GM19240 (cell line): ENCODE results near the gene ETV1.

Source experiments
- DNase-seq: peaks from one replicate; pipeline ENCODE4 v3.0.0; 2011; ENCODE audit warnings: low spot score; ENCODE audit not compliant: insufficient read length

The ETV1 gene

GRCh38 chr7:13879994-13880686 is 109.3 kb downstream of the ETV1 start:
- DNase-seq = no peak

GRCh38 chr7:13879143-13879542 is 110.3 kb downstream of the ETV1 start:
- no peak for DNase-seq

DNA sequence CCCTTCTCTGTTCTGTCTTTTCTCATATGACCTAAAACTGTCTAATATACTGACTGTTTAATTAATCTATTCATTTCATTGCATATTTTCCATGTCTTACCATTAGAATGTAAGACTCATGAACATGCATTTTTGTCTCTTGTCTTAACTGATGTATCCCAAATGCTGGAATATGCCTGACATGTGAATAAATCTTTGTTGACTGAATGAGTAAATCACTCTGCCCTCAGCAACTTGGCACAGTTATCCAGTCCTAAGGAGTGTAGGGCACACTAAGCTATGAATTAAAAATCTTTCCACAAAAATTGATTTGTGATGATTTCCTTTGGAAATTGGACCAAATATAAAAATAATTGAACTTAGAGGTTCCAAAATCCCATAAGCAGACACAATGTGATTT is 111.3 kb downstream of the ETV1 start:
- no peak for DNase-seq

- DNase-seq = no peak
Measured at GRCh38 chr7:13875496-13876074, 113.9 kb downstream of the ETV1 start.

DNA sequence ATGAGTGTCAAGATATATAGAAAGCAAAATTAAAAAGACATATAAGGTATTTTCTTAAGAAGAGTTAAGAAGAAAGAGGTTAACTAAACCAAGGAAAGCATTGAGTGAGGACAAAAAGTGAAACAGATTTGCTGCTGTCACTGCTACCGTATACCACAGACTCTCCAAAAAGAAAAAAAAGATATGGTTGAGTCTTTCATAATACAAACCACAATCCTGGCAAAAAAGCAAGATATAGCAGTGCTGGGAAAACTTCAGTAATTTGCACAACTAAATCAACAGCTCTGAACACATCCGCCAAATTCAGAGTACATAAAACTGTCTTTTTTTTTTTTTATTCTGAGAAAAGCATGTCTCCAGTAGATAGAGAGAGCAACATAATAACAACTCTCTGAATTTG is 114.7 kb downstream of the ETV1 start:
- DNase-seq = no peak

DNA sequence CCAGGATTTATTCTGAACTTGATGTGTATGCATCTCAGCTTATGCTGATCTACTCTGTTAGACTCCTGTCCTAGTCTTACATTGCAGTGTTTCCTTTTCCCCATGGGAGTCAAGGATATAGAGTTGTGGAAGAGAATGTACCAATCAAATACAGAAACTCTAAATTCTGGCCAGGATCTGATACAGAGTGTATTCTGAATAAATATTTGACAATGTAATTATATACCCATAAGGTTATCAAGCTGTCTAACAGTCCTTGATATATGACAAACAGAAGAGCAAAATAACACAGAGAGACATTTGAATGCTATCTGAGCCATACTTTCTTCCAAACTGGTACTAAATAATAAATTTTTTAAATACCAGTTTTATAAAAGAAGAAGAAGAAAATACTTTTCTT is 116.8 kb downstream of the ETV1 start:
- DNase-seq = no peak

DNA sequence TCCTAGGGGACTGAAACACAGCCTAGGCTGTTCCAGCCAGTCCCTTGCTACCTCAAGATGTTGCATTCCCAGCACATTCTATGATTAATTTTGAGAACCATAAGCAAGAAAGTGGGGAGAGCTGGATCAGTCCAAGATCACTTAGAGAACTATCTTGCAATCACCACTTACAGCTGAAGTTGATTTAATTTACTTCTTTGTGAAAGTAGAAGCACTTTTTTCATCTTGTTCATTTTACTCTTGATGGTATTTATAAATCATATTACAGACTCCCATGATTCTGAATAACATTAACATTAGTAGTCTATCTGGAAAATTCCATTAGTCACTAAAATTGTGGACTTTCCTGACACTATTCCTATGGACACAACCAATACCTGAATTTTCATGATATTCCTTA is 118.5 kb downstream of the ETV1 start:
- no peak for DNase-seq

- DNase-seq = no peak
Measured at GRCh38 chr7:13860734-13861133, 128.7 kb downstream of the ETV1 start.

DNA sequence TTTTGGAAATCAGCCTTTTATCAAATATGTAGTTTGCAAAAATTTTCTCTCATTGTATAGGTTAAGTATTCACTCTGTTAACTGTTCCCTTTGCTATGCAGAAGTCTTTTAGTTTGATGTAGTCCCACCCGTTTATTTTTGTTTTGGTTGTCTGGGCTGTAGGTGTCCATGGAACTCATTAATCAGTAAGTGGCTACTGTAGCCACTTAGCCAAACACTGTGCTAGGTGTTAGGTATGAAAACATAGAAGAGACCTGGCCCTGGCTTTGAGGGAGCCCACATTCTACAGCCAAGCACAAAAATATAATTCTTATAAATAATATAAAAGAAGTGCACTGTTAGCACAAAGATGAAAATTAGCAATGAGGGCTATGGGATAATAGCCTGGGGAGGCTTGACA is 133.5 kb downstream of the ETV1 start:
- no peak for DNase-seq

DNA sequence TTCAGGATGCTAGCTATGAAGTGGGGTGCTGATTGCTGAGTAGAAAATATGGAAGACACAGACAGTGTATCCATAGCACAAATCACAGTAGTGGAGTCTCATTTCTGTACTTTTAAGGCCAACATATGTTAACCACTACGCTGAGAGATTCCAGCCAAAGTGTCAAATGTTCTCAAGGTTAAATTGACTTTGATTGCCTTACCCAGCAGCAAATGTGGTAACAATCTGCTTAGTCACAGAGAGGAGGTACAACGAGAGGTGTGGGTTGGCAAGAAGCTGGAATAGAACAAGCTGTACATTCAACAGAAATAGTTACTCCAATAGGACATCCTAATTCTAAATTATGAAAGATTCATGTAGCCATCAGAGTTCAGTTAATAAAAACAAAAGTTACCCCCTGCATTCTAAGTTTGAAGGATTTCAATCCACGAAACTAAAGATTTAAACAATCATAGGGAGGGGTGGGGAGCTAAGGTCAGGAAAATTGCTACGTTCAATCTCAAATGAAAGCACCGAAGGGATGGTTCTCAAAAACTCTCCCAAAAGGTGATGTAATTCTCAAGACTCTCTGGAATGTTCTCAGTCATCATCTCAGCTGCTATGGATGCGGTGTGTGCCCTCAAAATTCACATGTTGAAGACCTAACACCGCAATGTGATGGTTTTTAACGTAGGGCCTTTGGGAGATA is 137.0 kb downstream of the ETV1 start:
- no peak for DNase-seq

DNA sequence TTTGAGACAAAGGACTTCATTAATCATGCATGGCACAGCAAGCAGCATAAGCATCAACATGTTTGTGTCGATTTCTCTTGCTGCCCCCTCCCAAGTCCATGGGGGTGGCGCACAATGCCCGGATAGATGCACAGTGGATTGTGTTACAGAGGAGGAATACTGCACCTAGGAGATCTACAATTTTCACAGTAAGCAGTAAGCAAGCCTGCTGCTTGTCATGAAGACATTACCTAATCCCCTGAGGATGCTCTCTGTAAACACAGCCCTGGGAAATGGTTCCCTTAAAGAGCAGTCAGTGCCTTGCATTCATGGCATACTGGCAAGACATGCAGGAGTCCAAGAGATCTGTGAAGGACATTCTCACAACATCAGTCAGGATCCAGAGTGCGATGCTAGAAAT is 137.7 kb downstream of the ETV1 start:
- no peak for DNase-seq

- no peak for DNase-seq
Measured at GRCh38 chr7:13850185-13850752, 139.2 kb downstream of the ETV1 start.

GRCh38 chr7:13849163-13849892 is 140.1 kb downstream of the ETV1 start:
- DNase-seq = no peak

DNA sequence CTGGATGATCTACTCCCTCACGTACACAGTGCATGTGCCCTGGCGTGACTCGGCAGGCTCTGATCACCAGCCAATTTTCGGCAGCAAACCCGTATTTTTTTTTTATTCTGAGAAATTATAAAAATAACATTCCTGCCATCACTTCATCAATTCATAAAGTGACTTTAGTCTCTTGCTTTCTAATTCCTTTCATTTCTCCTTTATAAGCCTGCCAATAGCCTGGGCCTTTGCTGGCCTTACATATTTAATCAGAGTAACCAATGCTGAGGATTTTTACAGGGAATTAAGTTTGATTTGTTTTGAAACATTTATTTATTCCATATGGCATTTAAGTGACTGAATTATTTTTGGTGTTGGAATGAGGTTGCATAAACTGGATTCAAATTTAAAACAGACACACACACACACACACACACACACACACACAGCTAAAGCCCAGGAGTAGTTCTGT is 140.8 kb downstream of the ETV1 start:
- no peak for DNase-seq

DNA sequence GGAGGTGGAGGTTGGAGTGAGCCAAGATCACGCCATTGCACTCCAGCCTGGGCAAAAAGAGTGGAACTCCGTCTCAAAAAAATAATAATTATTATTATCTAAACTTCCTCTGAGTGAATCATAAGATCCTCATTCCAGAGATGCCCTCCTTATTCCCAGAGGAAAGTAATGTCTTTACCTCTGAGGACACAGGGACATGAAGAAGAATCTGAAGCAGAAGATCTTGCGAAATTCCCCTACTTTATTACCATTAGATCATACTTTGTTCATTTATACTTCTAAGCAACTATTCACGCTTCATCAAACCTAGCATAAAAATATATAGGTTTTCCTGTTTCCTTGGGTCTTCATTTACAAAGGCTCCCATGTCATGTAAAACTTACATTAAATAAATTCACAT is 143.1 kb downstream of the ETV1 start:
- no peak for DNase-seq

GRCh38 chr7:13845601-13846000 is 143.9 kb downstream of the ETV1 start:
- DNase-seq = no peak

- DNase-seq = no peak
Measured at GRCh38 chr7:13844954-13845353, 144.5 kb downstream of the ETV1 start.

- DNase-seq = no peak
Measured at GRCh38 chr7:13841284-13841683, 148.2 kb downstream of the ETV1 start.
